H1 (cell line): ENCODE results near the gene KRT23. TPM values are rescaled to one million over a fixed set of nuclear protein-coding genes. Genes with fewer than 3 reads are reported as not detected.
A peak's percentile ranks its signal among the peaks of the same experiment; 100 is the strongest.

Experiments used
- CTCF ChIA-PET: fragments of 300-600 bp; sonication (Branson Sonifier 250); formaldehyde crosslinking; loops from one replicate; lab custom pipeline; 2021; ENCODE audit not compliant: partially characterized antibody; lab: Charles Lee
- POLR2A ChIA-PET: fragments of 300-600 bp; sonication (Branson Sonifier 250); formaldehyde crosslinking; loops from one replicate; lab custom pipeline; 2021; ENCODE audit warnings: inconsistent platforms; ENCODE audit not compliant: partially characterized antibody; lab: Charles Lee
- DNase-seq, 2 experiments: peaks; one replicate each; pipeline versions ENCODE4 v3.0.0 to v3.0.0-alpha.2; 2010 to 2022; ENCODE audit warnings: low spot score in 2 of 2, low read depth in 1 of 2, mixed read lengths in 1 of 2
- FAIRE-seq: peaks from 2 replicates; lab custom pipeline; 2011; peaks lifted over from hg19 to GRCh38; lab: Jason Lieb, UNC
- H2AFZ ChIP-seq: 2 replicates; pipeline ENCODE4 v1.8.1; 2012; ENCODE audit warnings: low read length, inconsistent platforms
- H2AK5ac ChIP-seq: 2 replicates; pipeline ENCODE4 v1.6.1; 2013; ENCODE audit warnings: low read depth, low read length
- H2BK120ac ChIP-seq: replicated peaks from 2 replicates; pipeline ENCODE3; 2013; ENCODE audit warnings: low read depth, low read length, inconsistent platforms
- H2BK12ac ChIP-seq: 2 replicates; pipeline ENCODE4 v1.6.1; 2013; ENCODE audit warnings: low read depth, low read length
- H2BK15ac ChIP-seq: 2 replicates; pipeline ENCODE4 v1.6.1; 2013; ENCODE audit warnings: low read length
- H2BK20ac ChIP-seq: 2 replicates; pipeline ENCODE4 v1.6.1; 2013; ENCODE audit warnings: low read length
- H2BK5ac ChIP-seq: 2 replicates; pipeline ENCODE4 v1.6.1; 2013; ENCODE audit warnings: low read depth, low read length
- H3K14ac ChIP-seq: 2 replicates; pipeline ENCODE4 v1.6.1; 2013; ENCODE audit warnings: inconsistent platforms; ENCODE audit not compliant: insufficient read length
- H3K18ac ChIP-seq: 2 replicates; pipeline ENCODE4 v1.6.1; 2013; ENCODE audit warnings: low read length; ENCODE audit errors: extremely low read depth
- H3K23ac ChIP-seq: 2 replicates; pipeline ENCODE4 v1.6.1; 2013; ENCODE audit warnings: inconsistent platforms; ENCODE audit not compliant: insufficient read length
- H3K23me2 ChIP-seq: 2 replicates; pipeline ENCODE4 v1.6.1; 2013; ENCODE audit warnings: low read depth, low read length
- H3K27ac ChIP-seq: 2 replicates; pipeline ENCODE4 v1.6.1; 2011; ENCODE audit warnings: low read depth, low read length, inconsistent platforms
- H3K27me3 ChIP-seq, 4 experiments: replicated peaks in 1 of 4; 1 replicate in 1 of 4; 2 replicates in 3 of 4; pipeline versions ENCODE4 v1.6.1 to v1.8.1; 2011 to 2013; ENCODE audit warnings: low read length in 3 of 4, mild to moderate bottlenecking in 3 of 4, inconsistent platforms in 2 of 4, mixed read lengths in 2 of 4, moderate library complexity in 1 of 4; ENCODE audit not compliant: control insufficient read depth in 3 of 4, insufficient read depth in 3 of 4; ENCODE audit errors: extremely low read depth in 1 of 4
- H3K36me3 ChIP-seq, 4 experiments: 2 replicates each; pipeline versions ENCODE4 v1.6.1 to v1.8.1; 2011 to 2013; ENCODE audit warnings: mild to moderate bottlenecking in 4 of 4, low read length in 3 of 4, moderate library complexity in 2 of 4, control low read depth in 1 of 4, inconsistent platforms in 1 of 4; ENCODE audit not compliant: insufficient read depth in 4 of 4, control insufficient read depth in 2 of 4
- H3K4ac ChIP-seq: replicated peaks from 2 replicates; pipeline ENCODE3; 2013; ENCODE audit warnings: low read length, low read depth, mixed read lengths, inconsistent platforms; ENCODE audit not compliant: insufficient read length
- H3K4me1 ChIP-seq, 4 experiments: replicated peaks in 1 of 4; 1 replicate in 1 of 4; 2 replicates in 3 of 4; pipeline versions ENCODE4 v1.6.1 to v1.8.1; 2011 to 2013; ENCODE audit warnings: low read length in 3 of 4, inconsistent platforms in 2 of 4, mixed read lengths in 1 of 4; ENCODE audit not compliant: insufficient read depth in 4 of 4, control insufficient read depth in 3 of 4
- H3K4me2 ChIP-seq, 2 experiments: 2 replicates each; pipeline versions ENCODE4 v1.6.1 to v1.8.1; 2011 to 2013; ENCODE audit warnings: low read depth in 2 of 2, low read length in 2 of 2, control low read depth in 1 of 2, inconsistent platforms in 1 of 2, mild to moderate bottlenecking in 1 of 2; ENCODE audit not compliant: insufficient read depth in 1 of 2
- H3K4me3 ChIP-seq, 4 experiments: fragments of 200-600, 300-600 bp in 1 of 4; sonication (generic), shearing (Covaris generic), sonication (Bioruptor Twin) in 1 of 4; 2 replicates each; pipeline versions ENCODE4 v1.5.1 to v1.8.1; 2011 to 2016; ENCODE audit warnings: low read length in 4 of 4, low read depth in 3 of 4, control low read depth in 2 of 4, inconsistent platforms in 2 of 4, mild to moderate bottlenecking in 2 of 4, mixed read lengths in 1 of 4, moderate library complexity in 1 of 4; ENCODE audit not compliant: insufficient read depth in 2 of 4; ENCODE audit errors: extremely low read depth in 1 of 4
- H3K56ac ChIP-seq: replicated peaks from 2 replicates; pipeline ENCODE3; 2013; ENCODE audit warnings: low read depth, mild to moderate bottlenecking, mixed read lengths, low read length, inconsistent platforms; ENCODE audit not compliant: insufficient read length
- H3K79me1 ChIP-seq: 2 replicates; pipeline ENCODE4 v1.6.1; 2013; ENCODE audit warnings: low read depth, low read length, control low read depth
- H3K79me2 ChIP-seq, 2 experiments: 2 replicates each; pipeline versions ENCODE4 v1.6.1 to v1.8.1; 2012 to 2013; ENCODE audit warnings: low read length in 2 of 2, mild to moderate bottlenecking in 2 of 2, inconsistent platforms in 1 of 2; ENCODE audit not compliant: insufficient read depth in 2 of 2, control insufficient read depth in 1 of 2
- H3K9ac ChIP-seq, 4 experiments: replicated peaks in 1 of 4; 1 replicate in 1 of 4; 2 replicates in 3 of 4; pipeline versions ENCODE4 v1.6.1 to v1.8.1; 2011 to 2013; ENCODE audit warnings: low read depth in 3 of 4, low read length in 3 of 4, control low read depth in 2 of 4, mild to moderate bottlenecking in 2 of 4, moderate library complexity in 2 of 4, inconsistent platforms in 1 of 4; ENCODE audit errors: extremely low read depth in 1 of 4
- H3K9me3 ChIP-seq, 2 experiments: 2 replicates each; pipeline versions ENCODE4 v1.6.1 to v1.8.1; 2012 to 2013; ENCODE audit warnings: mild to moderate bottlenecking in 2 of 2, moderate library complexity in 2 of 2, control low read depth in 1 of 2, inconsistent platforms in 1 of 2, low read depth in 1 of 2, low read length in 1 of 2, mixed read lengths in 1 of 2; ENCODE audit not compliant: insufficient read depth in 2 of 2
- H4K20me1 ChIP-seq, 2 experiments: replicated peaks in 1 of 2; 2 replicates each; pipeline versions ENCODE3 to v1.8.1; 2011 to 2013; ENCODE audit warnings: inconsistent platforms in 2 of 2, low read length in 2 of 2, mild to moderate bottlenecking in 1 of 2; ENCODE audit not compliant: insufficient read depth in 2 of 2, control insufficient read depth in 1 of 2
- H4K5ac ChIP-seq: 2 replicates; pipeline ENCODE4 v1.6.1; 2013; ENCODE audit warnings: low read length, low read depth, mixed read lengths, inconsistent platforms; ENCODE audit not compliant: insufficient read length
- H4K8ac ChIP-seq: 2 replicates; pipeline ENCODE4 v1.8.0; 2013; ENCODE audit warnings: mild to moderate bottlenecking, moderate library complexity, low read length, inconsistent platforms; ENCODE audit not compliant: insufficient read depth; ENCODE audit errors: extremely low read depth
- H4K91ac ChIP-seq: replicated peaks from 2 replicates; pipeline ENCODE3; 2013; ENCODE audit warnings: low read length, mixed read lengths, inconsistent platforms; ENCODE audit not compliant: insufficient read length
- CBX8 ChIP-seq: fragments of 300-800, 300-1000 bp; sonication (generic); IDR thresholded peaks from 2 replicates; pipeline ENCODE4 v1.7.1; 2016; ENCODE audit warnings: low read depth, low read length, borderline replicate concordance
- CEBPB ChIP-seq: IDR thresholded peaks from 2 replicates; pipeline ENCODE4 v1.6.1; 2012; ENCODE audit warnings: low read depth, low read length
- CHD1 ChIP-seq: IDR thresholded peaks from 2 replicates; pipeline ENCODE4 v1.6.1; 2012; ENCODE audit warnings: low read depth, low read length, improper control_type of control experiment
- EP300 ChIP-seq, 2 experiments: IDR thresholded peaks; 1 replicate in 1 of 2; 2 replicates in 1 of 2; pipeline ENCODE4 v1.6.1; 2011 to 2012; ENCODE audit warnings: low read depth in 2 of 2, low read length in 2 of 2, mild to moderate bottlenecking in 2 of 2, borderline replicate concordance in 1 of 2, inconsistent platforms in 1 of 2, moderate library complexity in 1 of 2
- EZH2 ChIP-seq: fragments of 200-600 bp; sonication (generic); IDR thresholded peaks from 2 replicates; pipeline ENCODE4 v1.7.1; 2012; ENCODE audit warnings: low read depth, mild to moderate bottlenecking, moderate library complexity, low read length, inconsistent platforms; ENCODE audit not compliant: severe bottlenecking
- GABPA ChIP-seq: IDR thresholded peaks from 2 replicates; pipeline ENCODE4 v1.6.1; 2011; ENCODE audit warnings: mild to moderate bottlenecking, low read length, moderate library complexity, borderline replicate concordance; ENCODE audit not compliant: insufficient read depth
- JUND ChIP-seq: IDR thresholded peaks from 2 replicates; pipeline ENCODE4 v1.6.1; 2011; ENCODE audit warnings: mild to moderate bottlenecking, improper control_type of control experiment, low read length
- KDM1A ChIP-seq: fragments of 200-600, 300-600 bp; sonication (generic); IDR thresholded peaks from 2 replicates; pipeline ENCODE4 v1.7.1; 2016; ENCODE audit warnings: mild to moderate bottlenecking, low read length, borderline replicate concordance
- KDM4A ChIP-seq: IDR thresholded peaks from one replicate; pipeline ENCODE4 v1.7.1; 2012; ENCODE audit warnings: low read depth, mild to moderate bottlenecking, moderate library complexity, low read length, inconsistent platforms; ENCODE audit not compliant: severe bottlenecking
- POU5F1 ChIP-seq: IDR thresholded peaks from 2 replicates; pipeline ENCODE4 v1.6.1; 2011; ENCODE audit warnings: low read depth, mild to moderate bottlenecking, low read length, moderate library complexity
- SIX5 ChIP-seq: IDR thresholded peaks from 2 replicates; pipeline ENCODE4 v1.6.1; 2011; ENCODE audit warnings: mild to moderate bottlenecking, low read depth, low read length
- SUZ12 ChIP-seq: fragments of 200-600 bp; sonication (generic); IDR thresholded peaks from 2 replicates; pipeline ENCODE4 v1.6.1; 2012; ENCODE audit warnings: mild to moderate bottlenecking, inconsistent platforms, low read length, moderate library complexity, mixed read lengths
- TAF1 ChIP-seq: IDR thresholded peaks from 2 replicates; pipeline ENCODE4 v1.6.1; 2011; ENCODE audit warnings: mild to moderate bottlenecking, low read depth, low read length
- TCF12 ChIP-seq: IDR thresholded peaks from 2 replicates; pipeline ENCODE4 v1.6.1; 2011; ENCODE audit warnings: low read depth, mild to moderate bottlenecking, low read length
- ZNF274 ChIP-seq: IDR thresholded peaks from 2 replicates; pipeline ENCODE4 v1.7.0; 2012; ENCODE audit warnings: low read length, borderline replicate concordance; ENCODE audit errors: extremely low read depth
- WGBS, 2 experiments: shearing (Covaris generic) in 1 of 2; methylation state at CpG; one replicate each; pipeline versions ENCODE4 v1.1.6 to v1.1.7; 2013 to 2015; ENCODE audit warnings: low lambda C conversion rate in 2 of 2, mixed read lengths in 2 of 2, inconsistent platforms in 1 of 2, low coverage in 1 of 2, missing lambda C conversion rate in 1 of 2; ENCODE audit not compliant: insufficient replicate concordance in 2 of 2, insufficient coverage in 1 of 2, insufficient read length in 1 of 2; ENCODE audit errors: extremely low coverage in 1 of 2, missing lambda C conversion rate in 1 of 2; 5-methylcytosine and 5-hydroxymethylcytosine counted together
- polyA plus RNA-seq, 7 experiments: library from polyadenylated mRNA; depleted of rRNA in 3 of 7; stranded (reverse) in 5 of 7; unstranded in 2 of 7; fragments of >200 nt in 5 of 7; fragments of 200-250 nt in 2 of 7; gene quantifications; 1 replicate in 5 of 7; 2 replicates in 1 of 7; 4 replicates in 1 of 7; pipeline versions ENCODE4 v1.2.1 to v1.2.3, GENCODE V29; 2011 to 2013; ENCODE audit warnings: missing spikeins in 2 of 7, mixed read lengths in 2 of 7
- total RNA-seq: library from RNA; stranded (reverse); fragmentation: NEBNext Ultra II Directional; extraction: Animal tissue kit (Norgen Biotek cat#: 25700); gene quantifications from 2 replicates; pipeline ENCODE4 v1.2.1, GENCODE V29; 2021

The KRT23 gene
- total and polyA plus RNA-seq, 2 of the 8 experiments (the other 6 are each of a cell fraction or from before 2014, with no cell fraction given) = not detected

DNA sequence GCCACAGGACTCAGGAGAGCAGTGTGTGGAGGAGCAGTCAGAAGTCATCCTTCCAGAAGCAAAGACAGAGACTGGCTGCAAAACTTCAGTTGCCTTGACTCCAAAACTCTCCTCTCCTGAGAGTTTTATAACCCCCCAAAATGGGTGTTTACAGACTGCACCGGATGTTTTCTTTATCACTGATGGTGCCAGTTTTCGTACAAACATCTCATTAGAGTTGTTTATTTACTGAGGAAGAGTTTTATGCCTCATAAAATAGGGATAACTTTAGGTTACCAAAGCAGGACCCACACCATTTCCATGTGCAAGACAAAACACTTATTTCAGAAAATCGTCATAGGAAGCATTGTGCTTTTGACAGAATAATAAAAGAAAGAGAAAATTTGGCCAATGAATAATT, 46.8 kb upstream of the KRT23 start, which contains the start of gene KRT40:
Gene KRT40 (minus strand): TSS at position 101 of the 400 bp plus-strand sequence. CDS start 53 bp downstream, at position 48.
- no peak within 1 kb of the TSS for H3K4ac ChIP-seq
- no peaks in the 10 kb centered on the region for H3K79me1 ChIP-seq
- H2AFZ ChIP-seq = peak within 1 kb of the TSS; percentile 34; the same call in 1 of the 2 replicates
- no peak within 1 kb of the TSS for H3K9ac ChIP-seq
- no peak within 1 kb of the TSS for H2BK12ac ChIP-seq
- no peaks in the 10 kb centered on the region for H3K36me3 ChIP-seq
- no peak within 1 kb of the TSS for H4K5ac ChIP-seq
- no peak within 1 kb of the TSS for H3K23ac ChIP-seq
- H3K56ac ChIP-seq = no peak within 1 kb of the TSS
- no peak for FAIRE-seq
- ChIA-PET POLR2A (no interaction called here), CTCF (no interaction called here)
- 91% methylated on average over 3 of the region's 3 CpGs; no CpG with 5 or more reads in 1 of the 2 experiments for WGBS, 2 experiments
- H4K91ac ChIP-seq = no peak within 1 kb of the TSS
- H3K23me2 ChIP-seq = no peaks in the 10 kb centered on the region
- H2BK5ac ChIP-seq = no peak within 1 kb of the TSS
- no peak within 1 kb of the TSS for H3K27ac ChIP-seq
- no peak within 1 kb of the TSS for H2BK20ac ChIP-seq
- H3K4me1 ChIP-seq = peaks cover 3 to 8% (median 6%) of the 10 kb centered on the region in 4 experiments; a peak in 4 of 7 replicates
- H4K20me1 ChIP-seq = no peaks in the 10 kb centered on the region
- H3K79me2 ChIP-seq = no peaks in the 10 kb centered on the region
- peaks cover 0 to 1% (median 0%) of the 10 kb centered on the region in 4 experiments; a peak in 1 of 7 replicates for H3K27me3 ChIP-seq
- no peak within 1 kb of the TSS for H2BK120ac ChIP-seq
- no peak within 1 kb of the TSS for H3K4me3 ChIP-seq
- no peak within 1 kb of the TSS for H3K18ac ChIP-seq
- H3K4me2 ChIP-seq = no peak within 1 kb of the TSS
- H2AK5ac ChIP-seq = no peak within 1 kb of the TSS
- H3K14ac ChIP-seq = no peak within 1 kb of the TSS
- DNase-seq = no peak
- H2BK15ac ChIP-seq = no peak within 1 kb of the TSS
- no peak within 1 kb of the TSS for H4K8ac ChIP-seq
- no peaks in the 10 kb centered on the region; a peak in 1 of 4 replicates for H3K9me3 ChIP-seq
- TF ChIP-seq CBX8 (no peak), TAF1 (no peak), EP300 (IDR thresholded peaks at IDR 0.05; ENCODE audit: borderline replicate concordance in 1 of 2, low read depth in 2 of 2, low read length in 2 of 2) (no peak), POU5F1 (no peak), EZH2 (no peak), KDM4A (no peak), KDM1A (no peak), CEBPB (no peak), GABPA (no peak), TCF12 (no peak), SIX5 (no peak), CHD1 (no peak), SUZ12 (no peak), JUND (no peak), ZNF274 (no peak)
